Esophagus (tissue), 2 donors: ENCODE data around the gene DNASE1L3. TPM values are rescaled to one million over a fixed set of nuclear protein-coding genes. Genes with fewer than 3 reads are reported as not detected.

Experiments used
- H3K27ac ChIP-seq, 2 donors: one replicate each; pipeline ENCODE4 v1.5.1; 2013; ENCODE audit warnings: low read depth in 2 of 2, mild to moderate bottlenecking in 2 of 2, inconsistent platforms in 1 of 2, low read length in 1 of 2, moderate library complexity in 1 of 2
- H3K27me3 ChIP-seq, 2 donors: one replicate each; pipeline ENCODE4 v1.6.1; 2013; ENCODE audit warnings: low read length in 2 of 2, control low read depth in 1 of 2, mild to moderate bottlenecking in 1 of 2; ENCODE audit not compliant: insufficient read depth in 2 of 2, control insufficient read depth in 1 of 2
- H3K36me3 ChIP-seq, 2 donors: one replicate each; pipeline ENCODE4 v1.6.1; 2013; ENCODE audit warnings: low read length in 1 of 2; ENCODE audit not compliant: control insufficient read depth in 2 of 2, insufficient read depth in 2 of 2
- H3K4me1 ChIP-seq, 2 donors: one replicate each; pipeline ENCODE4 v1.6.1; 2013; ENCODE audit warnings: low read length in 1 of 2; ENCODE audit not compliant: control insufficient read depth in 2 of 2, insufficient read depth in 2 of 2
- H3K4me3 ChIP-seq, 2 donors: one replicate each; pipeline ENCODE4 v1.5.1; 2013; ENCODE audit warnings: low read length in 2 of 2, mild to moderate bottlenecking in 2 of 2, low read depth in 1 of 2, moderate library complexity in 1 of 2
- H3K9me3 ChIP-seq, 2 donors: one replicate each; pipeline ENCODE4 v1.6.1; 2013; ENCODE audit warnings: mild to moderate bottlenecking in 2 of 2, low read depth in 1 of 2, low read length in 1 of 2, moderate library complexity in 1 of 2; ENCODE audit not compliant: control insufficient read depth in 2 of 2, insufficient read depth in 1 of 2
- WGBS, 2 donors: extraction: QIAGEN DNeasy Blood & Tissue Kit; methylation state at CpG; one replicate each; pipeline ENCODE4 v1.1.7; 2013; 5-methylcytosine and 5-hydroxymethylcytosine counted together
- polyA plus RNA-seq, 2 donors: library from polyadenylated mRNA; stranded (reverse); fragments of 200-250 nt; gene quantifications; one replicate each; pipeline ENCODE4 v1.2.3, GENCODE V29; 2013
- donor health status: healthy with polysubstance abuse.
- donor health status: Bipolar disorder and iron deficiency.

DNASE1L3 gene
- polyA plus RNA-seq, 2 donors, result 7.5 to 39.3 TPM

DNA sequence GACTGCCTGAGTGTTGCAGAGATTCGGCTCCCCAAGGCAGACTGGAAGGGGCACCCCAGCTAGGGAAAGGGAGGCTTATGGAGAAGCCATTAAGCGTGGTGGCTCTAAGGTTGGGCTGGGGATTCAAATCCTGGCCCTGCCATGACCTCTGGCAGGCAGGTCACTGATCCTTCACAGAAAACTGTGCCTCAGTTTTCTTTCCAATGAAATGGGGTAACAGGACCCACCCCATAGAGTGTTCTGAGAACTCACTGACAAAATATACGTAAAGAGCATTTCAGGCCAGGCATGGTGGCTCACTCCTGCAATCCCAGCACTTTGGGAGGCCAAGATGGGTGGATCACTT lies 34.6 kb downstream of the DNASE1L3 start:
- Histone ChIP-seq H3K27me3 (no peaks in the 10 kb centered on the region), H3K4me3 (no peak overlapping the region), H3K9me3 (no peaks in the 10 kb centered on the region), H3K36me3 (peaks cover 0 to 6% of the 10 kb centered on the region in 2 donors), H3K27ac (peak overlapping the region in 1 of 2 donors; percentile 8), H3K4me1 (peaks cover 3 to 8% of the 10 kb centered on the region in 2 donors)
- 73 to 82% methylated on average over 3 of the region's 3 CpGs for WGBS, 2 donors

GRCh38 chr3:58175437-58176184 lies 35.2 kb downstream of the DNASE1L3 start:
- Histone ChIP-seq H3K9me3 (no peaks in the 10 kb centered on the region), H3K4me3 (no peak overlapping the region), H3K27ac (peak overlapping the region; percentile 41 to 43), H3K27me3 (no peaks in the 10 kb centered on the region), H3K36me3 (peaks cover 0 to 11% of the 10 kb centered on the region in 2 donors), H3K4me1 (peaks cover 3 to 8% of the 10 kb centered on the region in 2 donors)
- WGBS, 2 donors, result 24 to 28% methylated on average over 18 of the region's 18 CpGs

GRCh38 chr3:58175187-58175436 lies 35.7 kb downstream of the DNASE1L3 start:
- WGBS, 2 donors, result 25 to 35% methylated on average over 3 of the region's 3 CpGs
- Histone ChIP-seq H3K9me3 (no peaks in the 10 kb centered on the region), H3K36me3 (peaks cover 0 to 14% of the 10 kb centered on the region in 2 donors), H3K4me1 (peaks cover 3 to 8% of the 10 kb centered on the region in 2 donors), H3K27ac (peak overlapping the region; percentile 41 to 43), H3K4me3 (no peak overlapping the region), H3K27me3 (no peaks in the 10 kb centered on the region)

- WGBS, 2 donors, result 59 to 63% methylated on average over 12 of the region's 12 CpGs
- H3K27ac ChIP-seq, result no peak overlapping the region
- peaks cover 3 to 8% of the 10 kb centered on the region in 2 donors for H3K4me1 ChIP-seq
These were observed 36.9 kb downstream of the DNASE1L3 start for GRCh38 chr3:58173669-58174398.

DNA sequence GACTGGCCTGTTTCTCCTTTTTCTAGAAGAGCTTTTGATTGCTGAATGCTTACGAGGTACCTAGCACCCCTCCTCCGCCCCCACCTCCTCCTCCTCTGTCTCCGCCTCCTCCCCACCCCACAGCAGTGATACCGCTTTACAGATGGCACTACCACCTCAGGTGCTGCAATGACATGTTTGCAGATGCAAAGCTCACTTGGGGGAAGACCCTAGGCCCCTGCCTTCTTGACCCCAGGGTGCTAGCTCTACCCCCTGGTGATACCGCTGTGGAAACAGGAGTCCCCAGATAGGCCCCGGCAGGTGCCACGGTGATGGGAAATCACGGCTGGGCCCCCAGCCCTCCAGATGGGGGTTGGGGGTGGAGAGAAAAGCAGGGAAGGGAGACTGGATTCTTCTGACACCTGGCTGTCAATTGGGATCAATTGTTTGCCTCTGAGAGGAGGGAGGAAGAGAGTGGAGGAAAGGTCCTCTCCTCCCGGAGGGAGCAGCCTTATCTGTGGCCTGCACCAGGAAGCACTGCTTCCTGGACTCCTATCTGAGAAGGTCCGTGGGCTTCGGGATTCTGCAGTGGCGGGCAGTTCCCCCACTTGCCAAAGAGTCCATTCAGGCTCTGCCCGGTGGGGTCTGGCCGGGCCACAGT lies 37.6 kb downstream of the DNASE1L3 start:
- Histone ChIP-seq H3K27ac (no peak overlapping the region), H3K36me3 (peaks cover 0 to 24% of the 10 kb centered on the region in 2 donors), H3K4me1 (peaks cover 3 to 4% of the 10 kb centered on the region in 2 donors), H3K9me3 (no peaks in the 10 kb centered on the region), H3K4me3 (no peak overlapping the region), H3K27me3 (no peaks in the 10 kb centered on the region)
- 76 to 79% methylated on average over 14 of the region's 14 CpGs for WGBS, 2 donors

More at GRCh38 chr3:58173669-58174398, 36.9 kb downstream of the DNASE1L3 start:
- Histone ChIP-seq H3K9me3 (no peaks in the 10 kb centered on the region), H3K36me3 (peaks cover 0 to 20% of the 10 kb centered on the region in 2 donors), H3K27me3 (no peaks in the 10 kb centered on the region), H3K4me3 (no peak overlapping the region)

DNA sequence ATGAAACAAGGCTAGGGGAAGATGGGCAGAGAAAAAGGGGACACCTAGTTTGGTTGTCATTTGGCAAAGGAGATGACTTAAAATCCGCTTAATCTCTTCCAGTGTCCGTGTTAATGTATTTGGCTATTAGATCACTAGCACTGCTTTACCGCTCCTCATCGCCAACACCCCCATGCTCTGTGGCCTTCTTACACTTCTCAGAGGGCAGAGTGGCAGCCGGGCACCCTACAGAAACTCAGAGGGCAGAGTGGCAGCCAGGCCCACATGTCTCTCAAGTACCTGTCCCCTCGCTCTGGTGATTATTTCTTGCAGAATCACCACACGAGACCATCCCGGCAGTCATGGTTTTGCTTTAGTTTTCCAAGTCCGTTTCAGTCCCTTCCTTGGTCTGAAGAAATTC lies 39.6 kb downstream of the DNASE1L3 start:
- Histone ChIP-seq H3K4me3 (no peak overlapping the region), H3K27ac (no peak overlapping the region), H3K27me3 (no peaks in the 10 kb centered on the region), H3K36me3 (peaks cover 2 to 25% of the 10 kb centered on the region in 2 donors), H3K9me3 (no peaks in the 10 kb centered on the region), H3K4me1 (peaks cover 3% of the 10 kb centered on the region in 2 donors)
- 80 to 81% methylated on average over 9 of the region's 9 CpGs for WGBS, 2 donors

- Histone ChIP-seq H3K27me3 (no peaks in the 10 kb centered on the region), H3K36me3 (peaks cover 4 to 25% of the 10 kb centered on the region in 2 donors), H3K27ac (no peak overlapping the region), H3K4me3 (no peak overlapping the region), H3K9me3 (no peaks in the 10 kb centered on the region), H3K4me1 (no peaks in the 10 kb centered on the region)
- WGBS, 2 donors, result 90 to 91% methylated on average over 11 of the region's 11 CpGs
These were observed 40.4 kb downstream of the DNASE1L3 start for GRCh38 chr3:58170376-58170775.

- no peaks in the 10 kb centered on the region for H3K27me3 ChIP-seq
- H3K4me3 ChIP-seq, result no peak overlapping the region
- H3K4me1 ChIP-seq, result no peaks in the 10 kb centered on the region
- H3K9me3 ChIP-seq, result no peaks in the 10 kb centered on the region
- WGBS, 2 donors, result 90 to 94% methylated on average over 9 of the region's 9 CpGs
- no peak overlapping the region for H3K27ac ChIP-seq
- H3K36me3 ChIP-seq, result peaks cover 4 to 28% of the 10 kb centered on the region in 2 donors
These were observed 41.4 kb downstream of the DNASE1L3 start for GRCh38 chr3:58169371-58169770.

DNA sequence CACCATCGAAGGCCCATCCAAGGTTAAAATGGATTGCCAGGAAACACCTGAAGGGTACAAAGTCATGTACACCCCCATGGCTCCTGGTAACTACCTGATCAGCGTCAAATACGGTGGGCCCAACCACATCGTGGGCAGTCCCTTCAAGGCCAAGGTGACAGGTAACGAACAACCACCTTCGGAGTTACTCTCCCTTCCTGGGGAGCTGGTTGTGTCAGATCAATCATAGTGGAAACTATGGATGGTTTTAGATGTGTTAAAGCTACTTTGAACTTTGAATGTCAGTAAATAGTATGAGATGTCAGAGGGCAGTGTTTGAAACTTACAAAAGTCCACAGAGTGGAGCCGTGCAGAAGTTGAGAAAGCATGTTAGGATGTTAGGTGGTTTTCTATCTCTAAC lies 42.3 kb downstream of the DNASE1L3 start:
- Histone ChIP-seq H3K36me3 (peaks cover 4 to 32% of the 10 kb centered on the region in 2 donors), H3K27me3 (no peaks in the 10 kb centered on the region), H3K4me3 (no peak overlapping the region), H3K9me3 (no peaks in the 10 kb centered on the region), H3K4me1 (no peaks in the 10 kb centered on the region), H3K27ac (no peak overlapping the region)
- 87 to 88% methylated on average over 7 of the region's 7 CpGs for WGBS, 2 donors
